ENCODE results near the gene CCR9. TPM values are rescaled to one million over a fixed set of nuclear protein-coding genes. Genes with fewer than 3 reads are reported as not detected.

CCR9 gene
- total RNA-seq, 3 donors from 2014 or later = not detected

- no peak for TF ChIP-seq POLR2AphosphoS5 (IDR thresholded peaks at IDR 0.05)
- no peak for TF ChIP-seq POLR2A (IDR thresholded peaks at IDR 0.05)
- no peak overlapping the region for H3K4me3 ChIP-seq
- H3K9me3 ChIP-seq = no peaks in the 10 kb centered on the region
- H3K27me3 ChIP-seq = no peaks in the 10 kb centered on the region
- no peak overlapping the region for H3K27ac ChIP-seq
- intact Hi-C loops (cut with DNase I; ENCODE audit: low total_unique reads) = no loop called here
- peaks cover 13% of the 10 kb centered on the region for H3K36me3 ChIP-seq
- no peaks in the 10 kb centered on the region for H3K4me1 ChIP-seq
- DNase-seq (ENCODE audit: low spot score in 2 of 2) = no peak
Observed at GRCh38 chr3:45946307-45946706, 60.0 kb downstream of the CCR9 start.

- H3K36me3 ChIP-seq = peaks cover 13% of the 10 kb centered on the region
- no peak overlapping the region for H3K27ac ChIP-seq
- no peak overlapping the region for H3K4me3 ChIP-seq
- TF ChIP-seq CTCF (IDR thresholded peaks at IDR 0.05) (no peak), POLR2AphosphoS5 (IDR thresholded peaks at IDR 0.05) (no peak), POLR2A (IDR thresholded peaks at IDR 0.05) (no peak)
- no peaks in the 10 kb centered on the region for H3K4me1 ChIP-seq
- no peaks in the 10 kb centered on the region for H3K9me3 ChIP-seq
- H3K27me3 ChIP-seq = no peaks in the 10 kb centered on the region
- no peak for DNase-seq (ENCODE audit: low spot score in 2 of 2)
- intact Hi-C loops (cut with DNase I; ENCODE audit: low total_unique reads) = no loop called here
Observed at GRCh38 chr3:45946875-45947274, 60.5 kb downstream of the CCR9 start.

GRCh38 chr3:45947361-45947760, 61.0 kb downstream of the CCR9 start:
- H3K27me3 ChIP-seq = no peaks in the 10 kb centered on the region
- H3K36me3 ChIP-seq = peaks cover 13% of the 10 kb centered on the region
- TF ChIP-seq POLR2AphosphoS5 (IDR thresholded peaks at IDR 0.05) = no peak
- TF ChIP-seq POLR2A (IDR thresholded peaks at IDR 0.05) = no peak
- TF ChIP-seq CTCF (IDR thresholded peaks at IDR 0.05) = no peak
- H3K9me3 ChIP-seq = no peaks in the 10 kb centered on the region
- H3K4me1 ChIP-seq = no peaks in the 10 kb centered on the region
- no peak for DNase-seq (ENCODE audit: low spot score in 2 of 2)
- H3K27ac ChIP-seq = no peak overlapping the region
- intact Hi-C loops (cut with DNase I; ENCODE audit: low total_unique reads) = no loop called here
- H3K4me3 ChIP-seq = no peak overlapping the region

GRCh38 chr3:45948311-45948781, 62.0 kb downstream of the CCR9 start:
- Histone ChIP-seq H3K9me3 (no peaks in the 10 kb centered on the region), H3K4me3 (no peak overlapping the region), H3K36me3 (peaks cover 13% of the 10 kb centered on the region), H3K27me3 (no peaks in the 10 kb centered on the region), H3K27ac (no peak overlapping the region), H3K4me1 (no peaks in the 10 kb centered on the region)
- no peak for DNase-seq (ENCODE audit: low spot score in 2 of 2)
- intact Hi-C loops (cut with DNase I; ENCODE audit: low total_unique reads) = no loop called here
- TF ChIP-seq POLR2AphosphoS5 (IDR thresholded peaks at IDR 0.05) = no peak
- no peak for TF ChIP-seq CTCF (IDR thresholded peaks at IDR 0.05)
- no peak for TF ChIP-seq POLR2A (IDR thresholded peaks at IDR 0.05)

- no peak for DNase-seq (ENCODE audit: low spot score in 2 of 2)
- TF ChIP-seq POLR2A (IDR thresholded peaks at IDR 0.05) (no peak), CTCF (IDR thresholded peaks at IDR 0.05) (no peak), POLR2AphosphoS5 (IDR thresholded peaks at IDR 0.05) (no peak)
- H3K36me3 ChIP-seq = peaks cover 13% of the 10 kb centered on the region
- H3K27ac ChIP-seq = no peak overlapping the region
- H3K27me3 ChIP-seq = no peaks in the 10 kb centered on the region
- no peaks in the 10 kb centered on the region for H3K4me1 ChIP-seq
- no peaks in the 10 kb centered on the region for H3K9me3 ChIP-seq
- H3K4me3 ChIP-seq = no peak overlapping the region
- intact Hi-C loops (cut with DNase I; ENCODE audit: low total_unique reads) = no loop called here
Observed at GRCh38 chr3:45948881-45949280, 62.5 kb downstream of the CCR9 start.

GRCh38 chr3:45949432-45949831, 63.1 kb downstream of the CCR9 start:
- TF ChIP-seq POLR2AphosphoS5 (IDR thresholded peaks at IDR 0.05) = no peak
- no peak for TF ChIP-seq POLR2A (IDR thresholded peaks at IDR 0.05)
- no peak for TF ChIP-seq CTCF (IDR thresholded peaks at IDR 0.05)
- peak overlapping the region in 1 of 2 donors; percentile 16 for H3K27ac ChIP-seq
- peaks cover 14% of the 10 kb centered on the region for H3K36me3 ChIP-seq
- H3K9me3 ChIP-seq = no peaks in the 10 kb centered on the region
- no peaks in the 10 kb centered on the region for H3K27me3 ChIP-seq
- DNase-seq (ENCODE audit: low spot score in 2 of 2) = no peak
- intact Hi-C loops (cut with DNase I; ENCODE audit: low total_unique reads) = no loop called here
- no peak overlapping the region for H3K4me3 ChIP-seq
- no peaks in the 10 kb centered on the region for H3K4me1 ChIP-seq

Data from breast epithelium (tissue), 4 donors.